ENCODE results near the gene KIF26B. TPM values are rescaled to one million over a fixed set of nuclear protein-coding genes. Genes with fewer than 3 reads are reported as not detected.

KIF26B gene
- total RNA-seq, 1 donor from 2014 or later, result 1.0 TPM

GRCh38 chr1:245133995-245134715 lies 20.6 kb upstream of the KIF26B start:
- DNase-seq, result no peak

- no peak for DNase-seq
These were observed 12.5 kb upstream of the KIF26B start for GRCh38 chr1:245142171-245142798.

- no peak for DNase-seq
These were observed 11.8 kb upstream of the KIF26B start for GRCh38 chr1:245142976-245143375.

GRCh38 chr1:245143849-245144248 lies 10.9 kb upstream of the KIF26B start:
- DNase-seq, result no peak

GRCh38 chr1:245148069-245148468 lies 6.7 kb upstream of the KIF26B start:
- no peak for DNase-seq

GRCh38 chr1:245148861-245149260 lies 5.9 kb upstream of the KIF26B start:
- no peak for DNase-seq

GRCh38 chr1:245153081-245153551 lies 1.7 kb upstream of the KIF26B start:
- peak; percentile 84 for DNase-seq

GRCh38 chr1:245153552-245154428 lies 995 bp upstream of the KIF26B start:
- peak; percentile 35 for DNase-seq

- DNase-seq, result peak; percentile 41
These were observed 671 bp downstream of the KIF26B start for GRCh38 chr1:245155272-245156040.

GRCh38 chr1:245156041-245156735 lies 1.4 kb downstream of the KIF26B start:
- peak; percentile 82 for DNase-seq

- DNase-seq, result peak; percentile 17
These were observed 2.1 kb downstream of the KIF26B start for GRCh38 chr1:245156736-245157505.

GRCh38 chr1:245158913-245159312 lies 4.1 kb downstream of the KIF26B start:
- no peak for DNase-seq

- DNase-seq, result no peak
These were observed 5.5 kb downstream of the KIF26B start for GRCh38 chr1:245160288-245160687.

- no peak for DNase-seq
These were observed 6.1 kb downstream of the KIF26B start for GRCh38 chr1:245160741-245161400.

- no peak for DNase-seq
These were observed 7.1 kb downstream of the KIF26B start for GRCh38 chr1:245161866-245162265.

GRCh38 chr1:245166471-245166885 lies 11.7 kb downstream of the KIF26B start:
- DNase-seq, result peak; percentile 12

- DNase-seq, result peak; percentile 12
These were observed 13.3 kb downstream of the KIF26B start for GRCh38 chr1:245168086-245168485.

- DNase-seq, result no peak
These were observed 14.1 kb downstream of the KIF26B start for GRCh38 chr1:245168906-245169305.

GRCh38 chr1:245169376-245169775 lies 14.6 kb downstream of the KIF26B start:
- no peak for DNase-seq

GRCh38 chr1:245172026-245172425 lies 17.2 kb downstream of the KIF26B start:
- no peak for DNase-seq
